A549 (cell line): ENCODE data around the gene C19orf53. TPM values are rescaled to one million over a fixed set of nuclear protein-coding genes. Genes with fewer than 3 reads are reported as not detected.

Experiments used
- ATAC-seq, 2 experiments: fragments of 200-7000 bp in 1 of 2; fragments of >200 bp in 1 of 2; cut with Nextera tagmentation in 1 of 2; cut with Tn5 transposase in 1 of 2; 3 replicates each; pipeline versions ENCODE4 v1.8.0 to v1.9.1; 2018 to 2020; ENCODE audit warnings: mild to moderate bottlenecking in 1 of 2, moderate library complexity in 1 of 2
- CTCF ChIA-PET: fragments of 300-600 bp; sonication (Branson Sonifier 250); formaldehyde crosslinking; extraction: SDS; loops from one replicate; lab custom pipeline; 2021; ENCODE audit warnings: antibody characterized with exemption, inconsistent platforms; lab: Yijun Ruan, JAX
- POLR2A ChIA-PET: fragments of 350-600 bp; formaldehyde crosslinking; extraction: SDS; loops from one replicate; lab custom pipeline; 2021; ENCODE audit warnings: antibody characterized with exemption, inconsistent platforms; lab: Yijun Ruan, JAX
- DNase-seq, 2 experiments: peaks; one replicate each; pipeline versions ENCODE4 v3.0.0 to v3.0.0-alpha.2; 2011 to 2016; ENCODE audit warnings: low read depth in 1 of 2, low spot score in 1 of 2
- FAIRE-seq: peaks from 2 replicates; lab custom pipeline; 2011; peaks lifted over from hg19 to GRCh38; lab: Jason Lieb, UNC
- H3K27ac ChIP-seq, 2 experiments: fragments of >200 bp; sonication (Bioruptor Twin); formaldehyde crosslinking; 3 replicates each; pipeline ENCODE4 v1.5.1; 2016 to 2017
- H3K4me1 ChIP-seq: fragments of >200 bp; sonication (Bioruptor Twin); formaldehyde crosslinking; 3 replicates; pipeline ENCODE4 v1.6.1; 2016
- H3K4me2 ChIP-seq: fragments of >200 bp; sonication (Bioruptor Twin); formaldehyde crosslinking; 3 replicates; pipeline ENCODE4 v1.6.1; 2016
- H3K4me3 ChIP-seq: fragments of >200 bp; sonication (Bioruptor Twin); formaldehyde crosslinking; 3 replicates; pipeline ENCODE4 v1.5.1; 2016
- H3K9me3 ChIP-seq: fragments of >200 bp; sonication (Bioruptor Twin); formaldehyde crosslinking; 3 replicates; pipeline ENCODE4 v1.6.1; 2016
- CEBPB ChIP-seq, 2 experiments: fragments of >200 bp in 1 of 2; sonication (Bioruptor Twin) in 1 of 2; formaldehyde crosslinking in 1 of 2; IDR thresholded peaks; 2 replicates each; pipeline ENCODE4 v1.6.1; 2012 to 2016
- EHMT2 ChIP-seq: fragments of 200-600 bp; sonication (generic); IDR thresholded peaks from 2 replicates; pipeline ENCODE4 v1.6.1; 2016; ENCODE audit warnings: antibody characterized with exemption, low read depth, mild to moderate bottlenecking, moderate library complexity
- FOSL2 ChIP-seq, 2 experiments: fragments of 450-650 bp in 1 of 2; fragments of >200 bp in 1 of 2; sonication (Bioruptor Twin) in 1 of 2; formaldehyde crosslinking; IDR thresholded peaks; 2 replicates each; pipeline versions ENCODE4 v1.5.0 to v1.6.1; 2016 to 2020; ENCODE audit warnings: mild to moderate bottlenecking in 1 of 2, moderate library complexity in 1 of 2
- KDM5A ChIP-seq: fragments of 200-600 bp; sonication (generic); IDR thresholded peaks from 2 replicates; pipeline ENCODE4 v1.6.1; 2016; ENCODE audit warnings: antibody characterized with exemption, mild to moderate bottlenecking
- MYC ChIP-seq: IDR thresholded peaks from 2 replicates; pipeline ENCODE4 v1.6.1; 2012; ENCODE audit warnings: mild to moderate bottlenecking, inconsistent platforms, low read length, improper control_type of control experiment, borderline replicate concordance
- NFE2L2 ChIP-seq: fragments of 150-350 bp; conservative IDR thresholded peaks from 2 replicates; pipeline ENCODE4 v1.6.1; 2014; ENCODE audit warnings: low read length
- PHF8 ChIP-seq: fragments of 200-600 bp; sonication (generic); IDR thresholded peaks from 2 replicates; pipeline ENCODE4 v1.6.1; 2016; ENCODE audit warnings: low read depth, mild to moderate bottlenecking, antibody characterized with exemption, moderate library complexity, borderline replicate concordance
- RAD21 ChIP-seq, 2 experiments: fragments of >200 bp in 1 of 2; sonication (Bioruptor Twin) in 1 of 2; formaldehyde crosslinking in 1 of 2; IDR thresholded peaks in 1 of 2; conservative IDR thresholded peaks in 1 of 2; 2 replicates in 1 of 2; 3 replicates in 1 of 2; pipeline ENCODE4 v1.6.1; 2012 to 2018; ENCODE audit warnings: inconsistent platforms in 1 of 2
- RARB ChIP-seq: fragments of 250-450 bp; sonication (Bioruptor Pico); IDR thresholded peaks from 2 replicates; pipeline ENCODE4 v1.8.0; 2021; ENCODE audit warnings: mild to moderate bottlenecking, moderate library complexity
- RFX5 ChIP-seq: fragments of 450-650 bp; IDR thresholded peaks from 2 replicates; pipeline ENCODE4 v1.7.1; 2014; ENCODE audit warnings: antibody characterized with exemption, mild to moderate bottlenecking, moderate library complexity
- SMC3 ChIP-seq: fragments of >200 bp; sonication (Bioruptor Twin); formaldehyde crosslinking; IDR thresholded peaks from 3 replicates; pipeline ENCODE4 v1.6.1; 2018; ENCODE audit warnings: inconsistent platforms
- TP53 ChIP-seq: fragments of 250-450 bp; sonication (Bioruptor Pico); IDR thresholded peaks from 2 replicates; pipeline ENCODE4 v1.5.0; 2021; ENCODE audit warnings: mild to moderate bottlenecking, moderate library complexity
- ZFP36 ChIP-seq: fragments of 450-650 bp; IDR thresholded peaks from 2 replicates; pipeline ENCODE4 v1.6.1; 2014; ENCODE audit warnings: borderline replicate concordance; ENCODE audit not compliant: partially characterized antibody
- WGBS: methylation state at CpG from one replicate; pipeline ENCODE4 v1.1.6; 2017; ENCODE audit errors: missing lambda C conversion rate; 5-methylcytosine and 5-hydroxymethylcytosine counted together
- polyA plus RNA-seq, 4 experiments: library from polyadenylated mRNA; depleted of rRNA in 3 of 4; stranded (reverse); fragments of >200 nt; fragmentation: RNase III in 1 of 4; extraction: RNeasy Plus Mini Kit Qiagen cat#74134 plus additional on column Dnase treatment in 1 of 4; gene quantifications; 2 replicates in 3 of 4; 3 replicates in 1 of 4; pipeline ENCODE4 v1.2.3, GENCODE V29; 2011 to 2017
- TF ChIP-seq, protein P1 (sequence below): IDR thresholded peaks from 2 replicates; pipeline ENCODE4 v1.6.1; 2012
- TF ChIP-seq, protein P2 (sequence below): fragments of 200-600 bp; sonication (generic); IDR thresholded peaks from 2 replicates; pipeline ENCODE4 v1.6.1; 2016; ENCODE audit warnings: antibody characterized with exemption, mild to moderate bottlenecking, moderate library complexity
- TF ChIP-seq, protein P3 (sequence below): IDR thresholded peaks from 2 replicates; pipeline ENCODE4 v1.6.1; 2012; ENCODE audit warnings: low read depth, borderline replicate concordance

The C19orf53 gene
- polyA plus RNA-seq, 2 of the 4 experiments (the other 2 are of a cell fraction) = 105 to 143 TPM

DNA sequence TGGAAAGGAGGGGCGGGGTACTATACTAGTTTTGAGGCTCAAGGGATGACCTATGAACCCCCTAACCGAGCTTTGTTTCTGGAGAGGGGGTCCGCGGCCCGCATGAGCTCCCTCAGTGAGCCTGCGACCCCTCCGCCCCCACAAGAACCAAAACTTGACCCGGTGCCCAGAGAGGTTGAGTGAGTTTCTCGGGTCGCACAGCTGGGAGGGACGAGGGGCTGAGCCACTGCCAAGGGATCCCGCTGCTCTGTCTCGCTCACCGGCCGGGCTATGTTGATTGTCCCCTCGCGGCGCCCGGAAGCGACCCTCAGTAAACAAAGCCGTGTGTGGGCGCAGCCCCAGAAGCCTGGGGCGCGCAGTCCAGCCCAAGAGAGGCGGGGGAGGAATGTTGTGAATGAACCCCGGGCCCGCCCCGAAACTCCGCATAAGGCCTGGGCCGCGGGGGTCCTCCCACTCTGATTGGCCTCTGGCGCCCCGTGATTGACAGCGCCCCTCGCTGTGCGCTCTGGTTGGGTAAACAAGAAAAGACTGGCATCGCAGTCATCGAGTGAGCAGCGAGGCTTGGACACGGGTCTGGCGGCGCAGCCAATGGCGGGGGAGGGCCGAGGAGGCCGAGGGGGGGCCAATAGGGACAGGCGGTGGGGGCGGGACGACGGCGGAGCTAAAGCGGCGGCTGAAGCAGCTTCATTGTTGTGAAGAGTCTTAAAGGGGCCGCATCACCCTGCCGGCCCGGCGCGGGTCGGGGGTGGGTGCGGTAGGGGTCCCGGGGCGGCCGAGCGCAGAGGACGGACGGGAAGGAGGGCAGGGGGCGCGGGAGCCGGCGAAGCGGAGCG, 20.7 kb downstream of the C19orf53 start, which contains the start of gene ZSWIM4 (continued):
- TF ChIP-seq, protein P1, sequence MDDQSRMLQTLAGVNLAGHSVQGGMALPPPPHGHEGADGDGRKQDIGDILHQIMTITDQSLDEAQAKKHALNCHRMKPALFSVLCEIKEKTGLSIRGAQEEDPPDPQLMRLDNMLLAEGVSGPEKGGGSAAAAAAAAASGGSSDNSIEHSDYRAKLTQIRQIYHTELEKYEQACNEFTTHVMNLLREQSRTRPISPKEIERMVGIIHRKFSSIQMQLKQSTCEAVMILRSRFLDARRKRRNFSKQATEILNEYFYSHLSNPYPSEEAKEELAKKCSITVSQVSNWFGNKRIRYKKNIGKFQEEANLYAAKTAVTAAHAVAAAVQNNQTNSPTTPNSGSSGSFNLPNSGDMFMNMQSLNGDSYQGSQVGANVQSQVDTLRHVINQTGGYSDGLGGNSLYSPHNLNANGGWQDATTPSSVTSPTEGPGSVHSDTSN = peak; percentile 100
- TF ChIP-seq NFE2L2 (no peak), TP53 (CRISPR knock-in tag) (no peak), PHF8 (0 out of 2 replicates have a peak, but pooled peaks have one; percentile 15), ZFP36 (peak; percentile 72), RARB (CRISPR knock-in tag) (no peak), CEBPB (IDR thresholded peaks at IDR 0.05) (no peak), MYC (no peak)

DNA sequence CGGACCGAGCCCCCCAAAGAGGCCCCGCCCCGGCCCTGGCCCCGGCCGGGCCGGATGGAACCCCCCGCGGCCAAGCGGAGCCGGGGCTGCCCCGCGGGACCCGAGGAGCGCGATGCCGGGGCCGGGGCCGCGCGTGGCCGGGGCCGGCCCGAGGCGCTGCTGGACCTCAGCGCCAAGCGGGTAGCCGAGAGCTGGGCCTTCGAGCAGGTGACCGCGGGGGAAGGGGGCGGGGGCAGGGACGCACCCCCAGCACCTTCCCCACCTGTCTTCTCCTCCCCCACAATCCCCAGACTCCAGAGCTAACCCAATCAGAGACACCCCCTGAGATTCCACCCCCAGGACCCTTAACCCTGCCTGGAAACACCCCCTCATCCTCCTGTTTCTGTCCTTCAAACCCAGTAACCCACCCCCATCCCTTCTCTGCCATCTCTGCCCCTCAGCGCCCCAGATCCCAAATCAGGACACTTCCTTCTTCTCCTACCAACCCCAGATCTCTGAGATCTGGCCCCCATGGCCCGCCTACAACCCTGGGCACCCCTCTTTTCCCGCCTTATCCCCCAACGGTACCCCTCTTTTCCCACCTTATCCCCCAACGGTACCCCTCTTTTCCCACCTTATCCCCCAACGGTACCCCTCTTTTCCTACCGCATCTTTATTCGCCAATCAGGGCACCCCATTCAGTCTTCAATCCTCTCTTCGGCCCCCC, 21.5 kb downstream of the C19orf53 start:
- CTCF ChIA-PET = interaction anchor here (0.9 to 5.7 kb wide), 12 partner anchors 10 to 831 kb away, joined by 3 to 40 read pairs (median 4); no protein-coding TSS in a partner anchor
- no peak for FAIRE-seq
- POLR2A ChIA-PET = interaction anchor here (0.6 to 2.2 kb wide), 7 partner anchors 21 to 66 kb away, joined by 3 to 11 read pairs (median 7); partner anchors contain the start of gene C19orf53
- no peak for TF ChIP-seq KDM5A
- TF ChIP-seq, protein P2, sequence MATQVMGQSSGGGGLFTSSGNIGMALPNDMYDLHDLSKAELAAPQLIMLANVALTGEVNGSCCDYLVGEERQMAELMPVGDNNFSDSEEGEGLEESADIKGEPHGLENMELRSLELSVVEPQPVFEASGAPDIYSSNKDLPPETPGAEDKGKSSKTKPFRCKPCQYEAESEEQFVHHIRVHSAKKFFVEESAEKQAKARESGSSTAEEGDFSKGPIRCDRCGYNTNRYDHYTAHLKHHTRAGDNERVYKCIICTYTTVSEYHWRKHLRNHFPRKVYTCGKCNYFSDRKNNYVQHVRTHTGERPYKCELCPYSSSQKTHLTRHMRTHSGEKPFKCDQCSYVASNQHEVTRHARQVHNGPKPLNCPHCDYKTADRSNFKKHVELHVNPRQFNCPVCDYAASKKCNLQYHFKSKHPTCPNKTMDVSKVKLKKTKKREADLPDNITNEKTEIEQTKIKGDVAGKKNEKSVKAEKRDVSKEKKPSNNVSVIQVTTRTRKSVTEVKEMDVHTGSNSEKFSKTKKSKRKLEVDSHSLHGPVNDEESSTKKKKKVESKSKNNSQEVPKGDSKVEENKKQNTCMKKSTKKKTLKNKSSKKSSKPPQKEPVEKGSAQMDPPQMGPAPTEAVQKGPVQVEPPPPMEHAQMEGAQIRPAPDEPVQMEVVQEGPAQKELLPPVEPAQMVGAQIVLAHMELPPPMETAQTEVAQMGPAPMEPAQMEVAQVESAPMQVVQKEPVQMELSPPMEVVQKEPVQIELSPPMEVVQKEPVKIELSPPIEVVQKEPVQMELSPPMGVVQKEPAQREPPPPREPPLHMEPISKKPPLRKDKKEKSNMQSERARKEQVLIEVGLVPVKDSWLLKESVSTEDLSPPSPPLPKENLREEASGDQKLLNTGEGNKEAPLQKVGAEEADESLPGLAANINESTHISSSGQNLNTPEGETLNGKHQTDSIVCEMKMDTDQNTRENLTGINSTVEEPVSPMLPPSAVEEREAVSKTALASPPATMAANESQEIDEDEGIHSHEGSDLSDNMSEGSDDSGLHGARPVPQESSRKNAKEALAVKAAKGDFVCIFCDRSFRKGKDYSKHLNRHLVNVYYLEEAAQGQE = no peak
- TF ChIP-seq, protein P3, sequence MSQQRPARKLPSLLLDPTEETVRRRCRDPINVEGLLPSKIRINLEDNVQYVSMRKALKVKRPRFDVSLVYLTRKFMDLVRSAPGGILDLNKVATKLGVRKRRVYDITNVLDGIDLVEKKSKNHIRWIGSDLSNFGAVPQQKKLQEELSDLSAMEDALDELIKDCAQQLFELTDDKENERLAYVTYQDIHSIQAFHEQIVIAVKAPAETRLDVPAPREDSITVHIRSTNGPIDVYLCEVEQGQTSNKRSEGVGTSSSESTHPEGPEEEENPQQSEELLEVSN = no peak
- ATAC-seq = peak; percentile 13 to 42
- peak; percentile 20 to 23 for DNase-seq
- 0% methylated on average over 8 of the region's 42 CpGs for WGBS
- Histone ChIP-seq H3K4me2 (peak overlapping the region; percentile 99), H3K4me3 (peak overlapping the region; percentile 99), H3K9me3 (no peaks in the 10 kb centered on the region), H3K4me1 (peaks cover 27% of the 10 kb centered on the region), H3K27ac (peak overlapping the region; percentile 96 to 97)

DNA sequence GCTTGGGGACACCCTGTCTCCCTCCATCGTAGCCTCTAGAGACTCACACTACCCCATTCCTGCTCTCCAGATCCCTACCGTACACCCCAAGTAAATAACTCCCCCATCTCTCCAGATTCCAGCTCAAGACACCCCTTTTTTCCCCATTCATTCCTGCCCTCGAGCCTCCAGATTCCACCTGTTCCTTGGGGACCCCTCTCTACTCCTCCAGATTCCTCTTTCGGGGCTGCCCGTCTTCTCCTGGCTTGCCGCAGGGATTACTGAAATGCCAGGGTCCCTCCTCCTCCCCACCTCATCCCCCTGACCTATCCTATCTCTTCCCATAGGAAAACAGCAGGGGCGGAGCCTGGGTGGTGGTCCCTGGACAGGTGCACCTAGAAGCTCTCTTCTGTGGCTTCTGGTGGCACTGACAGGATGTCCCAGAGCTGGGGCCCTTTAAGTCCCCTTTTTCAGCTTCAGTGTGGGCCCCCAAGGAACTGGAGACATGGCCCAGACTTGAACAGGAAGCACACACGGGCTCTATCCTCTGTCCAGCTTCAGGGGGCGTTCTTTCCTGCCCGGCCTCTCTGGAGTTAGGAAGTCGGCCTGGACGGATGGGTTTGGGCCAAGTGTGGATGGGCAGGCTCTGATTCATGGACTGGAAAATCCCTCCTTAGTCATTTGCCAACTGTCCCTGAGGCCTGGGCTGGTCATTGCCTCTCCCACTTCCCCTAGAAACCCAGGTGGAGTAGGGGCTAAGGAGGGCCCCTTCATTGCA, 22.2 kb downstream of the C19orf53 start:
- DNase-seq (peak; percentile 68 to 87), FAIRE-seq (no peak), ATAC-seq (peak; percentile 71)
- H3K27ac ChIP-seq = peak overlapping the region; percentile 96 to 97
- whole genome bisulfite sequencing = under 1% methylated on average over 6 of the region's 12 CpGs
- H3K4me2 ChIP-seq = peak overlapping the region; percentile 99
- no peak for TF ChIP-seq RFX5
- TF ChIP-seq RAD21 (conservative IDR thresholded peaks at IDR 0.05 in 1 of 2, IDR thresholded peaks at IDR 0.05 in 1 of 2) = peak in 1 of 2 experiments; percentile 31; a peak in 1 of 5 replicates
- TF ChIP-seq EHMT2 = no peak
- no peak for TF ChIP-seq FOSL2 (IDR thresholded peaks at IDR 0.05)
- peak; percentile 74 for TF ChIP-seq FOSL2 (CRISPR knock-in tag; IDR thresholded peaks at IDR 0.05)
- TF ChIP-seq SMC3 = 0 out of 3 replicates have a peak, but pooled peaks have one; percentile 15
- TF ChIP-seq KDM5A = no peak
- no peak for TF ChIP-seq RARB (CRISPR knock-in tag)
- peak overlapping the region; percentile 99 for H3K4me3 ChIP-seq
- H3K9me3 ChIP-seq = no peaks in the 10 kb centered on the region
- CTCF ChIA-PET = interaction anchor here (0.6 to 5.7 kb wide), 11 partner anchors 11 to 499 kb away, joined by 3 to 40 read pairs (median 4); no protein-coding TSS in a partner anchor
- POLR2A ChIA-PET = interaction anchor here (2.5 kb wide), 1 partner anchor 66 kb away, joined by 8 read pairs; no protein-coding TSS in a partner anchor
- H3K4me1 ChIP-seq = peaks cover 27% of the 10 kb centered on the region
